PC-9 (cell line): ENCODE data around the gene SPI1.

Source experiments
- CTCF ChIP-seq: fragments of 200-600 bp; sonication (generic); conservative IDR thresholded peaks from 2 replicates; pipeline ENCODE4 v1.6.1; 2017; ENCODE audit warnings: mixed run types, antibody characterized with exemption, mild to moderate bottlenecking, moderate library complexity
- EZH2 ChIP-seq: fragments of 200-600 bp; sonication (generic); IDR thresholded peaks from 2 replicates; pipeline ENCODE4 v1.8.0; 2017; ENCODE audit warnings: antibody characterized with exemption, low read depth

GRCh38 chr11:47331454-47332302, 46.7 kb downstream of the SPI1 start:
- TF ChIP-seq CTCF (no peak), EZH2 (no peak)
